DMS 273 (cell line): ENCODE measurements around the gene NIPAL3.

Experiments used
- DNase-seq: peaks from one replicate; lab custom pipeline; 2025; ENCODE audit not compliant: unreplicated experiment; lab: John Stamatoyannopoulos, UW

NIPAL3 gene

GRCh38 chr1:24390924-24391782 lies 24.4 kb upstream of the NIPAL3 start:
- DNase-seq = peak; percentile 85

- peak; percentile 80 for DNase-seq
Measured at GRCh38 chr1:24391882-24392603, 23.6 kb upstream of the NIPAL3 start.

- DNase-seq = no peak
Measured at GRCh38 chr1:24392604-24392946, 23.0 kb upstream of the NIPAL3 start.

GRCh38 chr1:24392982-24393650 lies 22.5 kb upstream of the NIPAL3 start:
- DNase-seq = no peak

- DNase-seq = no peak
Measured at GRCh38 chr1:24393892-24394291, 21.7 kb upstream of the NIPAL3 start.

GRCh38 chr1:24400065-24400464 lies 15.5 kb upstream of the NIPAL3 start:
- DNase-seq = no peak

- no peak for DNase-seq
Measured at GRCh38 chr1:24403806-24404205, 11.8 kb upstream of the NIPAL3 start.

- no peak for DNase-seq
Measured at GRCh38 chr1:24406788-24407187, 8.8 kb upstream of the NIPAL3 start.

- no peak for DNase-seq
Measured at GRCh38 chr1:24409535-24409934, 6.1 kb upstream of the NIPAL3 start.

GRCh38 chr1:24410750-24411149 lies 4.9 kb upstream of the NIPAL3 start:
- no peak for DNase-seq

- DNase-seq = no peak
Measured at GRCh38 chr1:24411963-24412362, 3.6 kb upstream of the NIPAL3 start.

- DNase-seq = no peak
Measured at GRCh38 chr1:24412408-24412807, 3.2 kb upstream of the NIPAL3 start.

GRCh38 chr1:24413350-24414163 lies 2.0 kb upstream of the NIPAL3 start, which contains the start of gene STPG1:
Gene STPG1 (minus strand): TSS chr1:24413782. CDS start chr1:24401388, 12,394 bp downstream.
- peak; percentile 95 for DNase-seq

GRCh38 chr1:24414775-24415333 lies 748 bp upstream of the NIPAL3 start:
- DNase-seq = no peak

GRCh38 chr1:24415910-24416665 lies 486 bp downstream of the NIPAL3 start:
- peak; percentile 65 for DNase-seq

- peak; percentile 20 for DNase-seq
Measured at GRCh38 chr1:24416666-24417391, 1.2 kb downstream of the NIPAL3 start.

- DNase-seq = no peak
Measured at GRCh38 chr1:24417681-24418080, 2.1 kb downstream of the NIPAL3 start.

GRCh38 chr1:24418898-24419628 lies 3.5 kb downstream of the NIPAL3 start:
- DNase-seq = no peak

- no peak for DNase-seq
Measured at GRCh38 chr1:24420547-24420946, 4.9 kb downstream of the NIPAL3 start.
